NCI-H524 treated with DMSO at 0.1 percent for 48 hours (cell line): Measurements from ENCODE around the gene CRYGC.

Experiments used
- DNase-seq: peaks from one replicate; lab custom pipeline; 2025; lab: John Stamatoyannopoulos, UW

The CRYGC gene

DNA sequence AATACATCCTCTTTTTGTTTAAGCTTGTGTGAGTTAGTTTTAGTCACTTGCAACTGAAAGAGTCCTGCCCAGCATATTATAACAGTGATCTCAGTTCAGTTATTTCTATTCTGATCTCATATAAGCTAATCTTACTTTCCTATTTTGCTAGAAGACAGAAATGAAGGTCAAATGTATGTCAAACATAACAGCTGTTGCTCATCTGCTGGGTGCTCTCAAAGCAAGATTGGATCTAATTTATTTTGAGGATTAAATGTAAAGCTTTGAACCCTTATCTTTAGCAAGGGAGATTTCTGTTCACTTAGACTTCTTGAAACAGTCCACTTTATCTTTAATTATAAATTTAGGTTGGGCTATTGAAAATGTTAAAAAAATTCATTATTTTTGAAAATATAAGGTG, 36.5 kb downstream of the CRYGC start:
- no peak for DNase-seq

DNA sequence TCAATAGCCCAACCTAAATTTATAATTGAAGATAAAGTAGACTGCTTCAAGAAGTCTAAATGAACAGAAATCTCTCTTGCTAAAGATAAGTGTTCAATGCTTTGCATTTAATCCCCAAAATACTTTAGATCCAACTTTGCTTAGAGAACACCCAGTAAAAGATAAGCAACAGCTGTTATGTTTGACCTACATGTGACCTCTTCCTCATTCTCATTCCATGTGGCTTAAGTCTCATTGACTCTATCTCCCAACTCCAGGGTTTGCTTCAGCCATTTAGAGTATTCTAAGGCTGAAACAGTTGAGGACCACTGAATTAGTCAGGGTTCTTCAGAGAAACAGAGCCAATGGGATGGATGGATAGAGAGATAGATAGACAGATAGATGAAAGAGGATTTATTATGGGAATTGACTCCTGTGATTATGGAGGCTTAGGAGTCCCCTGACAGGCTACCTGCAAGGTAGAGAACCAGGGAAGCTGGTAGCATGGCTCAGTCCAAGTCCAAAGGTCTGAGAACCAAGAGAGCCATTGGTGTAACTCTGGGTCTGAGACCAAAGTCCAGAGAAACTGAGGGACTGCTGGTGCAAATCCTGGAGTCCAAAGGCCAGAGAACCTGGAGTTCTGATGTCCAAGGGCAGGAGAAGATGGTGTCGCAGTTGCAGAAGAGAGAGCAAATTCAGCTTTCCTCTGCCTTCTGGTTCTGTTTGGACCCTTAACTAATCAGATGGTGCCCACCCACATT, 37.4 kb downstream of the CRYGC start:
- peak; percentile 36 for DNase-seq

DNA sequence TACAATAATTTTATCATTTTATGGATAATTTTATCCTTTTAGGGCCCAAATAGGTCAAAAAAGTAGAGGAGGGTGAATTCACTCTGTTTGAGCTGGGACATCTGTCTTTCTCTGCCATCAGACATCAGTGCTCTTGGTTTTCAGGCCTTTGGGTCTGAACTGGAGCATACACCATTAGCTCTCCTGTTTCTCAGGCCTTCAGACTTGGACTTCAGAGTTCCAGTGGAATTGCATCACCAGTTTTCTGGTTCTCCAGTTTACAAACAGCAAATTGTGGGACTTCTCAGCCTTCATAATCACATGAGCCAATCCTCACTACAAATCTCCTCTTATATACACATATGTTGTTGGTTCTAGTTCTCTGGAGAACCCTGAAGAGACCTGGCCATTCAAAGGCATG, 39.2 kb downstream of the CRYGC start:
- DNase-seq: no peak

DNA sequence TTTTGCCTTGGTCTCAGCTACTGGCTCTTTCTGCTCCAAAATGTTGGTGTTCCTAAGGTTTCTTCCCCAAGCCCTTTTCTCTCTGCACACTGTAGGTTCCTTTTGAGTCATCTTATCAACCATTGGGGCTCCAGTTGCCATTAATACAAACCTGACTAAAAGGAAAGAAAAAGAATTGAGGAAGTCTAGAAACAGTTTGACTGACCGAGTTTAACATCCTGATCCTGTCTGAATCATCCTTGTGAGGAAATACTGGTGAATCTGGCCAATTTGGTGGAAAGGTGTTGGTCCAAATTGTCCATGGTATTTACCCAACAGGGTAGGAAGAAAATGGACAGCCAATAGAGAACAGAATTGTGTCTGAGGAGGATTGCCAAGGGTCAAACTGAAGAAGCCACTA, 43.6 kb downstream of the CRYGC start:
- DNase-seq: no peak

DNA sequence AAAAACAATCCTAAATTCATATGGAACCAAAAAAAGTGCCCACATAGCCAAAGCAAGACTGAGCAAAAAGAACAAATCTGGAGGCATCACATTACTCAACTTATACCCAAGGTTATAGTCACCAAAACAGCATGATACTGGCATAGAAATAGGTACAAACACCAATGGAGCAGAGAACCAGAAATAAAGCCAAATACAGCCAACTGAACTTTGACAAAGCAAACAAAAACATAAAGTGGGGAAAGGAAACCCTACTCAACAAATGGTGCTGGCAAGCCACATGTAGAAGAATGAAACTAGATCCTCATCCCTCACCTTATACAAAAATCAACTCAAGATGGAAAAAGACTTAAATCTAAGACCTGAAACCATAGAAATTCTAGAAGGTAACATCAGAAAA, 45.8 kb downstream of the CRYGC start:
- no peak for DNase-seq
